Calu3 (cell line): ENCODE measurements around the gene ORC6. TPM values are rescaled to one million over a fixed set of nuclear protein-coding genes. Genes with fewer than 3 reads are reported as not detected.

Experiments
- Bru-seq: library from RNA; stranded (reverse); fragments of 400-500 nt; gene quantifications from one replicate; lab custom pipeline; 2021; lab: Mats Ljungman, UMichigan
- BruChase-seq, 2 experiments: library from RNA; stranded (reverse); fragments of 400-500 nt; gene quantifications; one replicate each; lab custom pipeline; 2021; lab: Mats Ljungman, UMichigan
- BruUV-seq: library from RNA; stranded (reverse); fragments of 400-500 nt; replicated peaks from 2 replicates; lab custom pipeline; 2021; lab: Mats Ljungman, UMichigan
- CTCF ChIA-PET: fragments of 300-600 bp; sonication (Branson Sonifier 250); formaldehyde crosslinking; loops from one replicate; lab custom pipeline; 2022; ENCODE audit warnings: antibody characterized with exemption; lab: Charles Lee
- DNase-seq: peaks from one replicate; pipeline ENCODE4 v3.0.0; 2022
- H3K27ac Mint-ChIP-seq: one replicate; pipeline ENCODE4 v1.8.0; 2022; ENCODE audit warnings: mixed read lengths; ENCODE audit not compliant: unreplicated experiment
- H3K27me3 Mint-ChIP-seq: one replicate; pipeline ENCODE4 v1.8.0; 2022; ENCODE audit warnings: mixed read lengths; ENCODE audit not compliant: unreplicated experiment
- H3K36me3 Mint-ChIP-seq: one replicate; pipeline ENCODE4 v1.8.0; 2022; ENCODE audit warnings: mild to moderate bottlenecking, moderate library complexity, mixed read lengths; ENCODE audit not compliant: insufficient read depth, unreplicated experiment
- H3K4me1 Mint-ChIP-seq: one replicate; pipeline ENCODE4 v1.8.0; 2022; ENCODE audit warnings: mild to moderate bottlenecking, low read depth, mixed read lengths; ENCODE audit not compliant: unreplicated experiment
- H3K4me3 Mint-ChIP-seq: one replicate; pipeline ENCODE4 v1.8.0; 2022; ENCODE audit warnings: mild to moderate bottlenecking, low read depth, moderate library complexity, mixed read lengths; ENCODE audit not compliant: unreplicated experiment
- H3K9me3 Mint-ChIP-seq: one replicate; pipeline ENCODE4 v1.8.0; 2022; ENCODE audit warnings: low read depth, mixed read lengths; ENCODE audit not compliant: unreplicated experiment
- intact Hi-C: fragments of 100-400 bp; cut with micrococcal nuclease; formaldehyde crosslinking; loops from one replicate; pipeline ENCODE4 v1.10.0; 2022; ENCODE audit not compliant: unreplicated experiment
- long read RNA-seq: library from polyadenylated mRNA; stranded (forward); transcript quantifications from one replicate; pipeline ENCODE4 v2.0.0, GENCODE V29; 2022
- total RNA-seq: library from RNA; stranded (reverse); gene quantifications from 2 replicates; pipeline ENCODE4 v1.2.3, GENCODE V29; 2022
- TF ChIP-seq, protein P1 (sequence below): fragments of 200-600 bp; IDR thresholded peaks from one replicate; pipeline ENCODE4 v1.8.0; 2022; ENCODE audit warnings: antibody characterized with exemption; ENCODE audit not compliant: unreplicated experiment

ORC6 gene, protein sequence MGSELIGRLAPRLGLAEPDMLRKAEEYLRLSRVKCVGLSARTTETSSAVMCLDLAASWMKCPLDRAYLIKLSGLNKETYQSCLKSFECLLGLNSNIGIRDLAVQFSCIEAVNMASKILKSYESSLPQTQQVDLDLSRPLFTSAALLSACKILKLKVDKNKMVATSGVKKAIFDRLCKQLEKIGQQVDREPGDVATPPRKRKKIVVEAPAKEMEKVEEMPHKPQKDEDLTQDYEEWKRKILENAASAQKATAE
- total RNA-seq (64.9 and 68.3 TPM in 2 replicates), Bru-seq, nascent RNA (percentile 96 among the genes with signal in this experiment), BruChase-seq, experiment 1, labeled RNA remaining after a 6-hour chase (percentile 93 among the genes with signal in this experiment), BruChase-seq, experiment 2, labeled RNA remaining after a 2-hour chase (percentile 97 among the genes with signal in this experiment)
- long read RNA-seq, transcript ORC6-201 (7 exons, 1,628 nt): major isoform, 50 of 74 reads
- long read RNA-seq, partial matches to known transcripts: 1 of 74 reads
- long read RNA-seq, other reads (novel, unspliced or antisense): 21 of 74 reads

DNA sequence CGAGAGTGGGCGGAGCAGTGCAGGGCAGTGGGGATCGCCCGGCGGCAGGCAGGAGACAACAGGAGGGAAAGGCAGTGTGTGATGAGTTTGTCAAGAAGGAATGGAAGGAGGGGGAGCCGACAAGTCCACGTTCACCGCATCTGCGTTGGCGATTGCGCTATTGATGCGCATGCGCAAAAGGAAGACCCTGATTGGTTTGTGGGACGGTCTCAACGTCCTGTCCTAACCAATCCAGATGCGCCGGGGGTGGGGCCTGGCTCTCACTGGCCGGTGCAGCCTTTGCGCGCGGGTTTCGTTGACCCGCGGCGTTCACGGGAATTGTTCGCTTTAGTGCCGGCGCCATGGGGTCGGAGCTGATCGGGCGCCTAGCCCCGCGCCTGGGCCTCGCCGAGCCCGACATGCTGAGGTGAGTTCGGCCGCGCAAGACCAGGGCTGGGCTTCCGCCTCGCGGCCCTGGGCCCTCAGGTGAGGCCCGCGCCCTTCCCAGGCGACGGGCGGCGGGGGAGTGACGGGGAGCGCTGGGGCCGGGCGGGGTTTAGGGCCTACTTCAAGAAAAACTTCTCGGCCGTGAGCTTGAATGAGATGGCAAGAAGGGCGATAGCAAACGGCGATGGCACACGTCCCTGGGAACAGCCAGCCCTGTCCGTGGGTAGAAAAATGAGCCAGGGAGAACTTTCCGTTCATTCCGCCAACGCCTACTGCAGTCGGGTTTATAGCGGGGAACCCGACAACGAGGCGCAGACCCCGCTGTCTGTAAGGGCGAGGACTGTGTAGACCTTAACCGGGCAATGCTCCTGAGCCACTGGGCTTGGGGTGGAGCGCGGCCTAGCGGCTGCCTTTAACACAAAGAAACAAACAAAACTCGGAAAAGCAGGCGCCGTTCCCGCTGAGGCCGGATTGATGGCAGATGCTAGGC is at the start of gene ORC6:
Gene ORC6 (plus strand): TSS at position 295 of the 916 bp plus-strand sequence. CDS start 47 bp downstream, at position 342.
- H3K9me3 Mint-ChIP-seq: no peaks in the 10 kb centered on the region
- no peaks in the 10 kb centered on the region for H3K27me3 Mint-ChIP-seq
- BruUV-seq: no TSS peak
- peaks cover 1% of the 10 kb centered on the region for H3K36me3 Mint-ChIP-seq
- CTCF ChIA-PET: interaction anchor here (0.8 to 1.6 kb wide), 3 partner anchors 16 to 452 kb away, joined by 3 to 8 read pairs (median 5); no protein-coding TSS in a partner anchor
- intact Hi-C loops: loop anchor here (5.0 kb wide), 1 partner anchor 113 kb away; no protein-coding TSS in a partner anchor
- TF ChIP-seq, protein P1, sequence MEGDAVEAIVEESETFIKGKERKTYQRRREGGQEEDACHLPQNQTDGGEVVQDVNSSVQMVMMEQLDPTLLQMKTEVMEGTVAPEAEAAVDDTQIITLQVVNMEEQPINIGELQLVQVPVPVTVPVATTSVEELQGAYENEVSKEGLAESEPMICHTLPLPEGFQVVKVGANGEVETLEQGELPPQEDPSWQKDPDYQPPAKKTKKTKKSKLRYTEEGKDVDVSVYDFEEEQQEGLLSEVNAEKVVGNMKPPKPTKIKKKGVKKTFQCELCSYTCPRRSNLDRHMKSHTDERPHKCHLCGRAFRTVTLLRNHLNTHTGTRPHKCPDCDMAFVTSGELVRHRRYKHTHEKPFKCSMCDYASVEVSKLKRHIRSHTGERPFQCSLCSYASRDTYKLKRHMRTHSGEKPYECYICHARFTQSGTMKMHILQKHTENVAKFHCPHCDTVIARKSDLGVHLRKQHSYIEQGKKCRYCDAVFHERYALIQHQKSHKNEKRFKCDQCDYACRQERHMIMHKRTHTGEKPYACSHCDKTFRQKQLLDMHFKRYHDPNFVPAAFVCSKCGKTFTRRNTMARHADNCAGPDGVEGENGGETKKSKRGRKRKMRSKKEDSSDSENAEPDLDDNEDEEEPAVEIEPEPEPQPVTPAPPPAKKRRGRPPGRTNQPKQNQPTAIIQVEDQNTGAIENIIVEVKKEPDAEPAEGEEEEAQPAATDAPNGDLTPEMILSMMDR: peak; percentile 12
- no peak within 1 kb of the TSS for H3K27ac Mint-ChIP-seq
- DNase-seq: peak; percentile 99
- peaks cover 40% of the 10 kb centered on the region for H3K4me1 Mint-ChIP-seq
- H3K4me3 Mint-ChIP-seq: no peak within 1 kb of the TSS

DNA sequence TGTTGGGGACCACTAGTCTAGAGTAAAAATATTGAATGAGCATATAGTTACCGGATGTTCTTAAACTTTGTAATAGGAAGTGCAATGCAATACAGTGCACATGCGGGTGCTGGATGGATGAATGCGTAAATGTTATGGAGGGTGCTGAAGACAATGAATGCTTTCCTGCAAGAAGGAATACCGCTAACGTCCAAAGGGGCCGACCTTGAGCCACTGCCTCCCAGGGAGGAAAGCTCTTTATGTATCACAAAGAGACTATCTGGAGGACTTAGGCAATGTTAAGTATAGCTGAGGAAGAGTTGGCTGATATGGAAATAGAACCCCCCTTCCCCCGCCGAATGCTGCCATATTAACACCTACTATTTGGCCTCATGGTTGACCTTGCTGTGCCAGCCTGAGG is 40.8 kb upstream of the ORC6 start:
- intact Hi-C loops: no loop called here
- Mint-ChIP-seq H3K4me3 (no peak overlapping the region), H3K9me3 (peaks cover 3% of the 10 kb centered on the region), H3K27me3 (peaks cover 9% of the 10 kb centered on the region), H3K36me3 (no peaks in the 10 kb centered on the region), H3K4me1 (no peaks in the 10 kb centered on the region), H3K27ac (no peak overlapping the region)
- no peak for DNase-seq
- CTCF ChIA-PET: no interaction called here
- BruUV-seq: no TSS peak
- TF ChIP-seq, protein P1: no peak

DNA sequence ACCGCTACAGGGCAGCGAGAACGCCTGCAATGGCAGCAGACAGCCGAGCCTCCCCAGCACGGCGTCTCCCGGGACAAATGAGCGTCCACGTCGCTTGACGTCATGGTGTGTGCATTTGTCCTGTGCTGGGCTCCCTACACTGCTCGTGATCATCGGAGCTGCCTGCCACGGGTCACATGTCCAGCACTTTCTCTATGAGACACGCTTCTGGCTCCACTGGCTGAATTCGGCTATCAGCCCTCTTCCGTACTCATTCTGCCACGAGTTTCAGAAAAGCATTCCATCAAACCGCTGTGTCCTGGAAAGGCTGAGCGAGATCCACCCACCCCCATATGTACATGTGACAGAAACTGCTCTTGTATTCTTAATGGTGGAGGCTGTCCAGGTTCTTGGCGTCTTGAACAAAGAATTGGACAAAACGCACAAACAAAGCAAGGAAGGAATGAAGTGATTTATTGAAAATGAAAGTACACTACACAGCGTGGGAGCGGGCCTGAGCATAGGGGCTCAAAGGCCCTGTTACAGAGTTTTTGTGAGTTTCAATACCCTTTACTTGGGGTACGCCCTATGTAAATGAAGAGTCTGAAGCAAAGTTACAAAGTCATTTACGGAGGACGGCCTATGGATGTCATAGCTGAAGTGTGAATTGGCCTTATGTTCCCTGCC is 39.7 kb upstream of the ORC6 start:
- DNase-seq: no peak
- H3K9me3 Mint-ChIP-seq: no peaks in the 10 kb centered on the region
- BruUV-seq: no TSS peak
- TF ChIP-seq, protein P1: no peak
- intact Hi-C loops: no loop called here
- H3K27ac Mint-ChIP-seq: no peak overlapping the region
- no peaks in the 10 kb centered on the region for H3K4me1 Mint-ChIP-seq
- no peaks in the 10 kb centered on the region for H3K36me3 Mint-ChIP-seq
- no peaks in the 10 kb centered on the region for H3K27me3 Mint-ChIP-seq
- no peak overlapping the region for H3K4me3 Mint-ChIP-seq
- CTCF ChIA-PET: no interaction called here

DNA sequence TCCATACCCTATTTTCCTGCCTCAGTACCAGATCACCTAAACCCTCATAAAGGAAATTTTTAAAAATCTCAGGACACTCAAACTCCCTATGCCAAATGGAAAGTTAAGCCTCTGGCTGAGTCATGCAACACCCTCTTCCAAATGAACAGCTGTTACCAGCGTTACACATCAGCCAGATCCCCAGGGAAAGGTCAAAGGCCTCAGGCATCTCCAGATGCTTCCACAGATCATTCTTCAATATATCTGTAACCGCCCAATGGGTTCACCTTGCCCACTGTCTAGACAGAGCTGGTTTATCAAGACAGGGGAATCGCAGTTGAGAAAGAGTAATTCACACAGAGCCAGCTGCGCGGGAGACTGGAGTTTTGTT is 39.2 kb upstream of the ORC6 start:
- H3K27me3 Mint-ChIP-seq: no peaks in the 10 kb centered on the region
- CTCF ChIA-PET: no interaction called here
- no peak overlapping the region for H3K4me3 Mint-ChIP-seq
- DNase-seq: no peak
- H3K27ac Mint-ChIP-seq: no peak overlapping the region
- BruUV-seq: no TSS peak
- H3K4me1 Mint-ChIP-seq: no peaks in the 10 kb centered on the region
- H3K9me3 Mint-ChIP-seq: no peaks in the 10 kb centered on the region
- TF ChIP-seq, protein P1: no peak
- H3K36me3 Mint-ChIP-seq: no peaks in the 10 kb centered on the region
- intact Hi-C loops: no loop called here
